K562 (cell line): ENCODE results near the gene FAM167B. TPM values are rescaled to one million over a fixed set of nuclear protein-coding genes. Genes with fewer than 3 reads are reported as not detected.

Experiments used
- ATAC-seq: fragments of 200-7000 bp; cut with Tn5 transposase; 3 replicates; pipeline ENCODE4 v1.9.1; 2020; ENCODE audit warnings: moderate library complexity
- BruUV-seq: library from RNA; stranded (reverse); fragments of 400-500 nt; replicated peaks from 2 replicates; lab custom pipeline; 2021; lab: Mats Ljungman, UMichigan
- CTCF ChIA-PET: fragments of 300-600 bp; formaldehyde crosslinking; extraction: SDS; loops from one replicate; lab custom pipeline; 2021; ENCODE audit warnings: low intra/inter-chr PET ratio; lab: Yijun Ruan, JAX
- POLR2A ChIA-PET: fragments of 300-600, 350-650 bp; sonication (Branson Sonifier 250); formaldehyde crosslinking; extraction: SDS; loops from one replicate; lab custom pipeline; 2021; ENCODE audit warnings: antibody characterized with exemption, inconsistent platforms; lab: Yijun Ruan, JAX
- DNase-seq, 4 experiments: peaks; one replicate each; pipeline versions ENCODE4 v3.0.0 to v3.0.0-alpha.2; 2011 to 2018; ENCODE audit warnings: low spot score in 3 of 4, mixed read lengths in 3 of 4; ENCODE audit errors: extremely low read depth in 1 of 4
- FAIRE-seq: peaks from 2 replicates; lab custom pipeline; 2011; peaks lifted over from hg19 to GRCh38; lab: Jason Lieb, UNC
- H2AFZ ChIP-seq: 2 replicates; pipeline ENCODE4 v1.6.0; 2011; ENCODE audit warnings: low read depth, low read length, control low read depth, inconsistent platforms
- H3K27ac ChIP-seq: fragments of 200-600 bp; 3 replicates; pipeline ENCODE4 v1.8.0; 2011; ENCODE audit warnings: low read depth, mild to moderate bottlenecking, control low read depth, inconsistent platforms, low read length, moderate library complexity, mixed read lengths; ENCODE audit errors: extremely low read depth
- H3K27me3 ChIP-seq, 2 experiments: fragments of 300-600 bp in 1 of 2; 2 replicates in 1 of 2; 3 replicates in 1 of 2; pipeline versions ENCODE4 v1.6.0 to v1.8.0; 2011; ENCODE audit warnings: inconsistent platforms in 2 of 2, low read length in 2 of 2, mild to moderate bottlenecking in 1 of 2, mixed read lengths in 1 of 2, moderate library complexity in 1 of 2; ENCODE audit not compliant: control insufficient read depth in 2 of 2, insufficient read depth in 2 of 2
- H3K36me3 ChIP-seq: fragments of 300-600 bp; 3 replicates; pipeline ENCODE4 v1.8.0; 2011; ENCODE audit warnings: mild to moderate bottlenecking, low read length, inconsistent platforms; ENCODE audit not compliant: control insufficient read depth, insufficient read depth
- H3K4me1 ChIP-seq, 2 experiments: fragments of 200-600 bp in 1 of 2; replicated peaks in 1 of 2; 2 replicates in 1 of 2; 3 replicates in 1 of 2; pipeline versions ENCODE4 v1.5.1 to v1.8.0; 2011; ENCODE audit warnings: inconsistent platforms in 2 of 2, low read length in 2 of 2, mild to moderate bottlenecking in 1 of 2, mixed read lengths in 1 of 2, moderate library complexity in 1 of 2; ENCODE audit not compliant: control insufficient read depth in 2 of 2, insufficient read depth in 2 of 2
- H3K4me2 ChIP-seq: 2 replicates; pipeline ENCODE4 v1.6.1; 2011; ENCODE audit warnings: low read length, control low read depth, inconsistent platforms, mixed read lengths; ENCODE audit not compliant: insufficient read depth
- H3K4me3 ChIP-seq: fragments of 200-600 bp; sonication (generic), shearing (Covaris generic); 2 replicates; pipeline ENCODE4 v1.5.1; 2016; ENCODE audit warnings: control low read depth, inconsistent platforms
- H3K79me2 ChIP-seq: fragments of 200-600 bp; 3 replicates; pipeline ENCODE4 v1.8.0; 2011; ENCODE audit warnings: low read length, inconsistent platforms; ENCODE audit not compliant: control insufficient read depth, insufficient read depth
- H3K9ac ChIP-seq, 2 experiments: 2 replicates each; pipeline versions ENCODE4 v1.6.0 to v1.6.1; 2011; ENCODE audit warnings: low read depth in 2 of 2, low read length in 2 of 2, control low read depth in 1 of 2, inconsistent platforms in 1 of 2, mild to moderate bottlenecking in 1 of 2, mixed read lengths in 1 of 2; ENCODE audit not compliant: insufficient read depth in 1 of 2
- H3K9me1 ChIP-seq: one replicate; pipeline ENCODE4 v1.6.0; 2011; ENCODE audit warnings: inconsistent platforms, mild to moderate bottlenecking, low read length, moderate library complexity; ENCODE audit not compliant: control insufficient read depth, insufficient read depth
- H3K9me3 ChIP-seq: replicated peaks from 2 replicates; pipeline ENCODE4 v1.5.1; 2011; ENCODE audit warnings: low read depth, low read length, inconsistent platforms; ENCODE audit not compliant: control insufficient read depth, insufficient read depth
- H4K20me1 ChIP-seq: replicated peaks from 2 replicates; pipeline ENCODE4 v1.6.1; 2011; ENCODE audit warnings: low read length, inconsistent platforms, mixed read lengths; ENCODE audit not compliant: control insufficient read depth, insufficient read depth
- FOXK2 ChIP-seq, 2 experiments: fragments of 450-650 bp; IDR thresholded peaks in 1 of 2; conservative IDR thresholded peaks in 1 of 2; 2 replicates each; pipeline ENCODE4 v1.6.1; 2016; ENCODE audit warnings: low read depth in 2 of 2, mild to moderate bottlenecking in 1 of 2
- NCOR1 ChIP-seq: fragments of 450-650 bp; IDR thresholded peaks from 2 replicates; pipeline ENCODE4 v1.6.1; 2016; ENCODE audit warnings: mild to moderate bottlenecking, moderate library complexity
- ZHX1 ChIP-seq: fragments of 150-350 bp; conservative IDR thresholded peaks from 2 replicates; pipeline ENCODE4 v1.6.1; 2014; ENCODE audit warnings: low read length
- ZNF347 ChIP-seq: fragments of 450-650 bp; formaldehyde crosslinking; IDR thresholded peaks from 2 replicates; pipeline ENCODE4 v1.4.0; 2020; ENCODE audit warnings: low read depth, mild to moderate bottlenecking, moderate library complexity
- ZNF561 ChIP-seq: fragments of 450-650 bp; formaldehyde crosslinking; conservative IDR thresholded peaks from 2 replicates; pipeline ENCODE4 v1.4.0; 2020; ENCODE audit warnings: mild to moderate bottlenecking, moderate library complexity
- WGBS: fragments of 100-300 bp; shearing (Covaris generic); methylation state at CpG from one replicate; pipeline ENCODE4 v1.1.6; 2016; ENCODE audit warnings: low coverage, mixed read lengths; ENCODE audit not compliant: insufficient coverage; ENCODE audit errors: missing lambda C conversion rate; 5-methylcytosine and 5-hydroxymethylcytosine counted together
- in situ Hi-C: fragments of 300-500 bp; cut with MboI; formaldehyde crosslinking; loops from 4 replicates; pipeline ENCODE4 v1.15.0; 2018; ENCODE audit warnings: inconsistent platforms, mixed read lengths
- intact Hi-C: fragments of 100-400 bp; cut with micrococcal nuclease; formaldehyde crosslinking; loops from 2 replicates; pipeline ENCODE4 v1.14.2; 2022
- polyA plus RNA-seq, 8 experiments: library from polyadenylated mRNA; depleted of rRNA in 4 of 8; stranded (reverse) in 5 of 8; unstranded in 3 of 8; fragments of >200 nt; fragmentation: Nextera tagmentation in 2 of 8; fragmentation: Illumina TruSeq in 1 of 8; extraction: Ambion mirVana in 2 of 8; extraction: Trizol in 1 of 8; gene quantifications; 2 replicates each; pipeline versions ENCODE4 v1.2.1 to v1.2.3, GENCODE V29; 2011 to 2014; ENCODE audit warnings: inconsistent platforms in 1 of 8, missing spikeins in 1 of 8
- total RNA-seq, 7 experiments: library from RNA; depleted of rRNA in 6 of 7; stranded (reverse); fragments of >200 nt in 6 of 7; fragmentation: Illumina TruSeq in 2 of 7; extraction: Trizol in 2 of 7; gene quantifications; 2 replicates each; pipeline versions ENCODE4 v1.2.1 to v1.2.3, GENCODE V29; 2011 to 2021; ENCODE audit warnings: low replicate concordance in 1 of 7

Gene FAM167B
- total and polyA plus RNA-seq, 9 of the 15 experiments (the other 6 are each of a cell fraction or from before 2014, with no cell fraction given), result not detected

GRCh38 chr1:32276032-32276782 is 29.2 kb downstream of the FAM167B start:
- CTCF ChIA-PET, result interaction anchor here (0.6 kb wide), 1 partner anchor 299 kb away, joined by 4 read pairs; no protein-coding TSS in a partner anchor
- Histone ChIP-seq H3K4me2 (no peak overlapping the region), H2AFZ (peak overlapping the region; percentile 17; the same call in 1 of the 2 replicates), H3K4me3 (no peak overlapping the region), H3K4me1 (peaks cover 8 to 34% of the 10 kb centered on the region in 2 experiments; a peak in 4 of 5 replicates), H4K20me1 (no peaks in the 10 kb centered on the region), H3K9ac (peak overlapping the region in 1 of 2 experiments; percentile 31; a peak in 2 of 4 replicates)
- ATAC-seq, result peak; percentile 34
- WGBS, result 35% methylated on average over 28 of the region's 30 CpGs
- TF ChIP-seq NCOR1, result no peak
- TF ChIP-seq ZNF561 (CRISPR knock-in tag), result no peak
- TF ChIP-seq ZNF347 (CRISPR knock-in tag), result no peak
- TF ChIP-seq ZHX1, result no peak
- no peak for TF ChIP-seq FOXK2 (conservative IDR thresholded peaks at IDR 0.05 in 1 of 2, IDR thresholded peaks at IDR 0.05 in 1 of 2; ENCODE audit: low read depth in 2 of 2)
- TF ChIP-seq, all 486 proteins: peak for 0
- intact Hi-C loops, result no loop called here
- H3K79me2 ChIP-seq, result no peaks in the 10 kb centered on the region
- no peaks in the 10 kb centered on the region for H3K9me3 ChIP-seq
- in situ Hi-C loops, result no loop called here
- H3K27me3 ChIP-seq, result peaks cover 0 to 13% of the 10 kb centered on the region in 2 experiments; a peak in 2 of 5 replicates
- no peak overlapping the region for H3K27ac ChIP-seq
- H3K36me3 ChIP-seq, result no peaks in the 10 kb centered on the region
- POLR2A ChIA-PET, result interaction anchor here (1.5 kb wide), 1 partner anchor 19 kb away, joined by 4 read pairs; no protein-coding TSS in a partner anchor
- no TSS peak for BruUV-seq
- H3K9me1 ChIP-seq, result no peaks in the 10 kb centered on the region
- FAIRE-seq (no peak), DNase-seq (peak in 2 of 4 experiments; percentile 45 to 47)
